Thoracic aorta (tissue), 2 donors: ENCODE measurements around the gene SCYL1. TPM values are rescaled to one million over a fixed set of nuclear protein-coding genes. Genes with fewer than 3 reads are reported as not detected.

Experiments
- ATAC-seq: fragments of 150-250 bp; one replicate; pipeline ENCODE4 v1.8.0; 2017; ENCODE audit warnings: low read depth; ENCODE audit not compliant: insufficient number of reproducible peaks, low FRiP score
- DNase-seq: peaks from one replicate; pipeline ENCODE4 v3.0.0-alpha.2; 2020; ENCODE audit warnings: low spot score
- H3K27ac ChIP-seq, 2 donors: fragments of 200-600 bp; sonication (generic); 1 replicate in 1 of 2; 2 replicates in 1 of 2; pipeline ENCODE4 v1.5.1; 2016; ENCODE audit warnings: mild to moderate bottlenecking in 2 of 2, moderate library complexity in 2 of 2
- H3K27me3 ChIP-seq: fragments of 200-600 bp; sonication (generic); replicated peaks from 2 replicates; pipeline ENCODE4 v1.6.0; 2016; ENCODE audit warnings: mild to moderate bottlenecking; ENCODE audit not compliant: insufficient read depth
- H3K36me3 ChIP-seq: fragments of 200-600 bp; sonication (generic); one replicate; pipeline ENCODE4 v1.5.1; 2016
- H3K4me1 ChIP-seq, 2 donors: fragments of 200-600 bp; sonication (generic); 1 replicate in 1 of 2; 2 replicates in 1 of 2; pipeline versions ENCODE4 v1.5.1 to v1.6.0; 2016; ENCODE audit warnings: low read depth in 2 of 2, mild to moderate bottlenecking in 1 of 2; ENCODE audit not compliant: control insufficient read depth in 1 of 2
- H3K4me3 ChIP-seq: fragments of 200-600 bp; sonication (generic); 2 replicates; pipeline ENCODE4 v1.5.1; 2016; ENCODE audit warnings: mild to moderate bottlenecking
- H3K9me3 ChIP-seq: fragments of 200-600 bp; sonication (generic); 2 replicates; pipeline ENCODE4 v1.5.1; 2016
- total RNA-seq, 2 donors: library from RNA; depleted of rRNA; stranded (reverse); fragments of >200 nt; gene quantifications; one replicate each; pipeline versions ENCODE4 v1.1.0 to v1.2.3, GENCODE V29; 2016
- TF ChIP-seq, protein P1 (sequence below): fragments of 200-600 bp; sonication (generic); IDR thresholded peaks from one replicate; pipeline ENCODE4 v1.5.1; 2019; ENCODE audit warnings: antibody characterized with exemption

SCYL1 gene
- total RNA-seq, 2 donors from 2014 or later: 96.8 to 106 TPM

GRCh38 chr11:65573391-65574079, 48.7 kb downstream of the SCYL1 start:
- peaks cover 42 to 62% of the 10 kb centered on the region in 2 donors for H3K4me1 ChIP-seq
- H3K4me3 ChIP-seq: peak overlapping the region; percentile 93
- no peaks in the 10 kb centered on the region for H3K27me3 ChIP-seq
- no peaks in the 10 kb centered on the region for H3K36me3 ChIP-seq
- H3K27ac ChIP-seq: peak overlapping the region; percentile 79 to 96
- H3K9me3 ChIP-seq: no peaks in the 10 kb centered on the region
- no peak for ATAC-seq
- DNase-seq: no peak
- TF ChIP-seq, protein P1, sequence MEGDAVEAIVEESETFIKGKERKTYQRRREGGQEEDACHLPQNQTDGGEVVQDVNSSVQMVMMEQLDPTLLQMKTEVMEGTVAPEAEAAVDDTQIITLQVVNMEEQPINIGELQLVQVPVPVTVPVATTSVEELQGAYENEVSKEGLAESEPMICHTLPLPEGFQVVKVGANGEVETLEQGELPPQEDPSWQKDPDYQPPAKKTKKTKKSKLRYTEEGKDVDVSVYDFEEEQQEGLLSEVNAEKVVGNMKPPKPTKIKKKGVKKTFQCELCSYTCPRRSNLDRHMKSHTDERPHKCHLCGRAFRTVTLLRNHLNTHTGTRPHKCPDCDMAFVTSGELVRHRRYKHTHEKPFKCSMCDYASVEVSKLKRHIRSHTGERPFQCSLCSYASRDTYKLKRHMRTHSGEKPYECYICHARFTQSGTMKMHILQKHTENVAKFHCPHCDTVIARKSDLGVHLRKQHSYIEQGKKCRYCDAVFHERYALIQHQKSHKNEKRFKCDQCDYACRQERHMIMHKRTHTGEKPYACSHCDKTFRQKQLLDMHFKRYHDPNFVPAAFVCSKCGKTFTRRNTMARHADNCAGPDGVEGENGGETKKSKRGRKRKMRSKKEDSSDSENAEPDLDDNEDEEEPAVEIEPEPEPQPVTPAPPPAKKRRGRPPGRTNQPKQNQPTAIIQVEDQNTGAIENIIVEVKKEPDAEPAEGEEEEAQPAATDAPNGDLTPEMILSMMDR: no peak

GRCh38 chr11:65574109-65574810, 49.4 kb downstream of the SCYL1 start:
- H3K27me3 ChIP-seq: no peaks in the 10 kb centered on the region
- H3K4me1 ChIP-seq: peaks cover 39 to 62% of the 10 kb centered on the region in 2 donors
- no peaks in the 10 kb centered on the region for H3K9me3 ChIP-seq
- DNase-seq (peak; percentile 80), ATAC-seq (peak; percentile 13)
- peak overlapping the region; percentile 96 to 97 for H3K27ac ChIP-seq
- H3K4me3 ChIP-seq: peak overlapping the region; percentile 93
- TF ChIP-seq, protein P1: peak; percentile 99
- peaks cover 2% of the 10 kb centered on the region for H3K36me3 ChIP-seq

- no peak for ATAC-seq
- H3K9me3 ChIP-seq: no peaks in the 10 kb centered on the region
- H3K4me3 ChIP-seq: peak overlapping the region; percentile 93
- no peaks in the 10 kb centered on the region for H3K27me3 ChIP-seq
- H3K27ac ChIP-seq: peak overlapping the region; percentile 96 to 97
- H3K4me1 ChIP-seq: peaks cover 38 to 61% of the 10 kb centered on the region in 2 donors
- peaks cover 9% of the 10 kb centered on the region for H3K36me3 ChIP-seq
- TF ChIP-seq, protein P1: no peak
- DNase-seq: no peak
Measured at GRCh38 chr11:65574811-65575567, 50.1 kb downstream of the SCYL1 start.

GRCh38 chr11:65575568-65576231, 50.8 kb downstream of the SCYL1 start, which contains the start of gene EHBP1L1:
TSS of gene EHBP1L1 (plus strand) at chr11:65576053. CDS start at chr11:65576303, 250 bp downstream.
- no peak for ATAC-seq
- no peak for DNase-seq
- TF ChIP-seq, protein P1: no peak
- Histone ChIP-seq H3K27me3 (no peaks in the 10 kb centered on the region), H3K27ac (peak within 1 kb of the TSS; percentile 96 to 97), H3K4me1 (peaks cover 37 to 59% of the 10 kb centered on the region in 2 donors), H3K4me3 (peak within 1 kb of the TSS; percentile 93), H3K9me3 (no peaks in the 10 kb centered on the region), H3K36me3 (peaks cover 16% of the 10 kb centered on the region)
